GM13977 (cell line): ENCODE results near the gene DERL3.

Experiments used
- DNase-seq: peaks from one replicate; pipeline ENCODE4 v3.0.0; 2012; ENCODE audit warnings: low spot score
- CTCF ChIP-seq: IDR thresholded peaks from 2 replicates; pipeline ENCODE4 v1.5.1; 2012; ENCODE audit warnings: mild to moderate bottlenecking, control low read depth; ENCODE audit not compliant: insufficient read depth; ENCODE audit errors: extremely low read depth, missing control alignments
- in situ Hi-C: fragments of 300-500 bp; cut with MboI; formaldehyde crosslinking; loops from one replicate; pipeline ENCODE4 v1.12.0; 2022; ENCODE audit warnings: low sequenced_read_pairs, low pct_unique_long_range_greater_than_20kb, mixed read lengths, inconsistent platforms; ENCODE audit not compliant: unreplicated experiment

The DERL3 gene

GRCh38 chr22:23835484-23836144 is 3.2 kb downstream of the DERL3 start:
- in situ Hi-C loops, result no loop called here
- DNase-seq, result no peak
- no peak for TF ChIP-seq CTCF

GRCh38 chr22:23834793-23835483 is 3.9 kb downstream of the DERL3 start:
- DNase-seq, result no peak
- no peak for TF ChIP-seq CTCF
- in situ Hi-C loops, result no loop called here

- in situ Hi-C loops, result no loop called here
- no peak for TF ChIP-seq CTCF
Observed at GRCh38 chr22:23834406-23834792, 4.4 kb downstream of the DERL3 start.

GRCh38 chr22:23833911-23834317 is 4.9 kb downstream of the DERL3 start:
- DNase-seq, result no peak
- in situ Hi-C loops, result no loop called here

More at GRCh38 chr22:23834406-23834792, 4.4 kb downstream of the DERL3 start:
- DNase-seq, result no peak

GRCh38 chr22:23833017-23833751 is 5.6 kb downstream of the DERL3 start:
- TF ChIP-seq CTCF, result no peak
- in situ Hi-C loops, result no loop called here
- DNase-seq, result no peak

More at GRCh38 chr22:23833911-23834317, 4.9 kb downstream of the DERL3 start:
- no peak for TF ChIP-seq CTCF

- in situ Hi-C loops, result no loop called here
- TF ChIP-seq CTCF, result no peak
- no peak for DNase-seq
Observed at GRCh38 chr22:23832226-23833016, 6.4 kb downstream of the DERL3 start.
